Measurements from ENCODE around the gene ATP8B4. TPM values are rescaled to one million over a fixed set of nuclear protein-coding genes. Genes with fewer than 3 reads are reported as not detected.

ATP8B4 gene
- total and polyA plus RNA-seq, 2 donors (not counting 3 experiments of a cell fraction or from before 2014, with no cell fraction given), result not detected

DNA sequence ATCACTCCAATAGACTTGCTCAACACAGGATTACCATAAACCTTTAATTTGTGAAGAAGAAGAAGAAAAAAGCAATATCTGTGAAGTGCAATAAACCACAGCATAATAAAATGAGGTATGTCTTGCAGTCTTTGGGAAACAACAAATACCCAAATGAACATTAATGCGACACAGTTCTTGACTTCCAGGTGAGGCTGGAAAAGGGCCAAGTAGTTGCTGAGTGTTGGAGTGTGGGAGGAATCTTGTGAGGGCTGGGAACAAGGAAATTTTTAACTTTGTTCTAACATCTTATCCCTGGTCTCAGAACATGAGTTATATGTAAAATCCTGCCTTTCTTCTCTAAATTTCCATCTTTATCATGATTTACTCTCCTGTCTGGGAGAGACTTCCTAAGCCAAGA is 291.7 kb downstream of the ATP8B4 start:
- Histone ChIP-seq H3K27me3 (ENCODE audit: control insufficient read depth in 2 of 2, insufficient read depth in 2 of 2, low read length in 2 of 2) (no peaks in the 10 kb centered on the region), H2AFZ (ENCODE audit: low read depth, low read length) (no peak overlapping the region), H3K36me3 (ENCODE audit: control insufficient read depth in 2 of 2, extremely low read depth in 1 of 2, insufficient read depth in 2 of 2, low read length in 2 of 2) (no peaks in the 10 kb centered on the region), H3K4me2 (ENCODE audit: insufficient read depth, low read length) (no peak overlapping the region), H3K79me2 (ENCODE audit: control insufficient read depth, insufficient read depth, low read length) (no peaks in the 10 kb centered on the region), H3K4me3 (replicated peaks in 1 of 3; ENCODE audit: insufficient read depth in 1 of 3, low read depth in 1 of 3, low read length in 3 of 3) (no peak overlapping the region), H4K20me1 (replicated peaks; ENCODE audit: control insufficient read depth, extremely low read depth, insufficient read depth, low read length) (no peaks in the 10 kb centered on the region), H3K9ac (replicated peaks; ENCODE audit: extremely low read depth, insufficient read depth, low read length) (no peak overlapping the region), H3K27ac (ENCODE audit: insufficient read depth, low read depth, low read length) (no peak overlapping the region), H3K9me3 (replicated peaks; ENCODE audit: control insufficient read depth, insufficient read depth, low read length) (no peaks in the 10 kb centered on the region), H3K4me1 (ENCODE audit: control insufficient read depth, extremely low read depth, insufficient read depth, low read length) (peaks cover 8% of the 10 kb centered on the region), H3K9me1 (replicated peaks; ENCODE audit: control insufficient read depth, extremely low read depth, insufficient read depth, low read length) (no peaks in the 10 kb centered on the region)
- no peak for DNase-seq (ENCODE audit: low read depth, low spot score)
- intact Hi-C loops (cut with micrococcal nuclease), result no loop called here
- ChIA-PET POLR2A (no interaction called here), CTCF (no interaction called here)
- no TSS peak for BruUV-seq (replicated peaks)
- dilution Hi-C loops (cut with MboI; ENCODE audit: extremely low pct_ligation_motif_present, low sequenced_read_pairs), result no loop called here
- no peak for FAIRE-seq
- TF ChIP-seq, protein P1, sequence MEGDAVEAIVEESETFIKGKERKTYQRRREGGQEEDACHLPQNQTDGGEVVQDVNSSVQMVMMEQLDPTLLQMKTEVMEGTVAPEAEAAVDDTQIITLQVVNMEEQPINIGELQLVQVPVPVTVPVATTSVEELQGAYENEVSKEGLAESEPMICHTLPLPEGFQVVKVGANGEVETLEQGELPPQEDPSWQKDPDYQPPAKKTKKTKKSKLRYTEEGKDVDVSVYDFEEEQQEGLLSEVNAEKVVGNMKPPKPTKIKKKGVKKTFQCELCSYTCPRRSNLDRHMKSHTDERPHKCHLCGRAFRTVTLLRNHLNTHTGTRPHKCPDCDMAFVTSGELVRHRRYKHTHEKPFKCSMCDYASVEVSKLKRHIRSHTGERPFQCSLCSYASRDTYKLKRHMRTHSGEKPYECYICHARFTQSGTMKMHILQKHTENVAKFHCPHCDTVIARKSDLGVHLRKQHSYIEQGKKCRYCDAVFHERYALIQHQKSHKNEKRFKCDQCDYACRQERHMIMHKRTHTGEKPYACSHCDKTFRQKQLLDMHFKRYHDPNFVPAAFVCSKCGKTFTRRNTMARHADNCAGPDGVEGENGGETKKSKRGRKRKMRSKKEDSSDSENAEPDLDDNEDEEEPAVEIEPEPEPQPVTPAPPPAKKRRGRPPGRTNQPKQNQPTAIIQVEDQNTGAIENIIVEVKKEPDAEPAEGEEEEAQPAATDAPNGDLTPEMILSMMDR (IDR thresholded peaks at IDR 0.05; ENCODE audit: extremely low read depth in 1 of 2, insufficient read depth in 1 of 2, low read depth in 1 of 2, low read length in 2 of 2), result no peak
- TF ChIP-seq POLR2A (IDR thresholded peaks at IDR 0.05; ENCODE audit: low read depth, low read length) (no peak), MYC (IDR thresholded peaks at IDR 0.05; ENCODE audit: low read depth, low read length) (no peak), JUN (IDR thresholded peaks at IDR 0.05; ENCODE audit: borderline replicate concordance, insufficient read depth, insufficient read length, low read depth) (no peak), FOS (IDR thresholded peaks at IDR 0.05; ENCODE audit: borderline replicate concordance, insufficient read depth, low read length) (no peak), GATA2 (IDR thresholded peaks at IDR 0.05; ENCODE audit: insufficient read depth, insufficient read length, low read depth, low read length) (no peak), EZH2 (IDR thresholded peaks at IDR 0.05; ENCODE audit: borderline replicate concordance, low read depth, low read length, severe bottlenecking) (no peak), POLR2AphosphoS5 (IDR thresholded peaks at IDR 0.05; ENCODE audit: insufficient read depth, low read depth, low read length) (no peak)
- TF ChIP-seq, protein P2, sequence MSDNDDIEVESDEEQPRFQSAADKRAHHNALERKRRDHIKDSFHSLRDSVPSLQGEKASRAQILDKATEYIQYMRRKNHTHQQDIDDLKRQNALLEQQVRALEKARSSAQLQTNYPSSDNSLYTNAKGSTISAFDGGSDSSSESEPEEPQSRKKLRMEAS (IDR thresholded peaks at IDR 0.05; ENCODE audit: insufficient read depth, insufficient read length), result no peak

Data from endothelial cell of umbilical vein (primary cell).